SK-N-SH treated with all-trans-retinoic acid at 6 μM for 48 hours (cell line): ENCODE results near the gene GRK6.

Source experiments
- SNAI2 ChIP-seq: fragments of 250-450 bp; sonication (Bioruptor Pico); IDR thresholded peaks from 2 replicates; pipeline ENCODE4 v1.5.0; 2020; ENCODE audit warnings: mild to moderate bottlenecking, moderate library complexity
- TF ChIP-seq, protein P1 (sequence below): fragments of 250-450 bp; sonication (Bioruptor Pico); IDR thresholded peaks from 2 replicates; pipeline ENCODE4 v1.5.0; 2020; ENCODE audit warnings: mild to moderate bottlenecking, moderate library complexity

DNA sequence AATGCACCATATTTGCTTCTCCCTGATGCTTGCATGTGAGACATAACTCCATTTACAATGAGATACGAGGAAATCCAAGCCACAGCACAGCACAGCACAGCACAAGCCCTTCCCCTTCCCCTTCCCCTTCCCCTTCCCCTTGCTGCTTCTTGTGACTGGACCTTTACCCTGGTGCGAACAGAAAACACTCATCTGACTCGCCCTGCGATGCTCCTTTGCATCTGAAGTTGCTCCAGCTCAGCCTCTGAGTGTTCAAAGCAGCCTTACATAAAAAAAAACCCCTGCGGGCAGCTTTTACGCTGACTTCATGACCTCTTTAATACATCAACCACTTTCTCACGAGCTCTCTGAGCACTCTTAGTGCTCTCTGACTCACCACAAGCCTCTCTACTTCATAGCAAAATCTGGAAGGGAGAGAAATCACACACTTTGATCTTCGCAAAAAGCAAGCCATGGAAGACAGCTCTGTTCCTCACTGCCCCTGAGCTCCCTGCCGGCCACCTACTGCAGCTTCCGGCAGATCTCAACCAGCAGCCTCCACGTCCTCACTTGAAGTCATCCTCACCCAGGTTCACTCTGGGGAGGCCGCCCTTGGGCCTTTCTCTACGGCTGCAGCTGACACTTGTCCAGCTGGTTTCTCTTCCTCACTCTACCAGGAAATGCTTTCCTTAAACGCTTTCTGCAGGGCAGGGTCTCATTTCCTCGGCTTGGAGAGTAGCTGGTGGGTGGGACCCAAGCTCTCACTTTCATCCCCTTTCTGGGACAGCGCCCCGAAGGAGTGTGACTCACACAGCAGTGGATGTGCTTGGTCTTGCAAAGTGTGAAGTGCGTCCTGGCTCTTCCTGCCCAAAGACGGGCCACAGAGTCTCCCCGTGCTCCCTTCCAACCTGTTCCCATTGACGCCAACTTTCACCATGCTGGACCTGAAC lies 37.0 kb upstream of the GRK6 start:
- TF ChIP-seq, protein P1, sequence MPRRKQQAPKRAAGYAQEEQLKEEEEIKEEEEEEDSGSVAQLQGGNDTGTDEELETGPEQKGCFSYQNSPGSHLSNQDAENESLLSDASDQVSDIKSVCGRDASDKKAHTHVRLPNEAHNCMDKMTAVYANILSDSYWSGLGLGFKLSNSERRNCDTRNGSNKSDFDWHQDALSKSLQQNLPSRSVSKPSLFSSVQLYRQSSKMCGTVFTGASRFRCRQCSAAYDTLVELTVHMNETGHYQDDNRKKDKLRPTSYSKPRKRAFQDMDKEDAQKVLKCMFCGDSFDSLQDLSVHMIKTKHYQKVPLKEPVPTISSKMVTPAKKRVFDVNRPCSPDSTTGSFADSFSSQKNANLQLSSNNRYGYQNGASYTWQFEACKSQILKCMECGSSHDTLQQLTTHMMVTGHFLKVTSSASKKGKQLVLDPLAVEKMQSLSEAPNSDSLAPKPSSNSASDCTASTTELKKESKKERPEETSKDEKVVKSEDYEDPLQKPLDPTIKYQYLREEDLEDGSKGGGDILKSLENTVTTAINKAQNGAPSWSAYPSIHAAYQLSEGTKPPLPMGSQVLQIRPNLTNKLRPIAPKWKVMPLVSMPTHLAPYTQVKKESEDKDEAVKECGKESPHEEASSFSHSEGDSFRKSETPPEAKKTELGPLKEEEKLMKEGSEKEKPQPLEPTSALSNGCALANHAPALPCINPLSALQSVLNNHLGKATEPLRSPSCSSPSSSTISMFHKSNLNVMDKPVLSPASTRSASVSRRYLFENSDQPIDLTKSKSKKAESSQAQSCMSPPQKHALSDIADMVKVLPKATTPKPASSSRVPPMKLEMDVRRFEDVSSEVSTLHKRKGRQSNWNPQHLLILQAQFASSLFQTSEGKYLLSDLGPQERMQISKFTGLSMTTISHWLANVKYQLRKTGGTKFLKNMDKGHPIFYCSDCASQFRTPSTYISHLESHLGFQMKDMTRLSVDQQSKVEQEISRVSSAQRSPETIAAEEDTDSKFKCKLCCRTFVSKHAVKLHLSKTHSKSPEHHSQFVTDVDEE (CRISPR knock-in tag), result no peak
- TF ChIP-seq SNAI2, result no peak
